ENCODE data around the gene NMB.

DNA sequence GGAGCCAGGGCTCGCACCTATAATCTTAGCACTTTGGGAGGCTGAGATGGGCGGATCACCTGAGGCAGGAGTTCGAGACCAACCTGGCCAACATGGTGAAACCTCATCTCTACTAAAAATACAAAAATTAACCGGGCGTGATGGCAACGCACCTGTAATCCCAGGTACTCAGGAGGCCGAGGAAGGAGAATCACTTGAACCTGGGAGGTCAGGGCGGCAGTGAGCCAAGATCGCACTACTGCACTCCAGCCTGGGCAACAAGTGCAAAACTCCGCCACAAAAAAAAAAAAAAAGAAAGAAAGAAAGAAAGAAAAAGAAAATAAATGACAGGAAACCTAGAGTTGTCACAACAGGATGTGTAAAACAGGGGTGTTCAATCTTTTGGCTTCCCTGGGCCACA, 3.0 kb upstream of the NMB start:
- TF ChIP-seq CTCF (conservative IDR thresholded peaks at IDR 0.05; ENCODE audit: low read depth, low read length) (no peak), EZH2 (IDR thresholded peaks at IDR 0.05; ENCODE audit: low read length, unreplicated experiment) (no peak), EZH2phosphoT487 (IDR thresholded peaks at IDR 0.05; ENCODE audit: borderline replicate concordance, low read length) (no peak)
